ENCODE measurements around the gene ANKLE1. TPM values are rescaled to one million over a fixed set of nuclear protein-coding genes. Genes with fewer than 3 reads are reported as not detected.

ANKLE1 gene
- total and polyA plus RNA-seq, 10 of the 15 experiments (the other 5 are each of a cell fraction or from before 2014, with no cell fraction given): 2.2 to 17.9 (median 10.9) TPM

DNA sequence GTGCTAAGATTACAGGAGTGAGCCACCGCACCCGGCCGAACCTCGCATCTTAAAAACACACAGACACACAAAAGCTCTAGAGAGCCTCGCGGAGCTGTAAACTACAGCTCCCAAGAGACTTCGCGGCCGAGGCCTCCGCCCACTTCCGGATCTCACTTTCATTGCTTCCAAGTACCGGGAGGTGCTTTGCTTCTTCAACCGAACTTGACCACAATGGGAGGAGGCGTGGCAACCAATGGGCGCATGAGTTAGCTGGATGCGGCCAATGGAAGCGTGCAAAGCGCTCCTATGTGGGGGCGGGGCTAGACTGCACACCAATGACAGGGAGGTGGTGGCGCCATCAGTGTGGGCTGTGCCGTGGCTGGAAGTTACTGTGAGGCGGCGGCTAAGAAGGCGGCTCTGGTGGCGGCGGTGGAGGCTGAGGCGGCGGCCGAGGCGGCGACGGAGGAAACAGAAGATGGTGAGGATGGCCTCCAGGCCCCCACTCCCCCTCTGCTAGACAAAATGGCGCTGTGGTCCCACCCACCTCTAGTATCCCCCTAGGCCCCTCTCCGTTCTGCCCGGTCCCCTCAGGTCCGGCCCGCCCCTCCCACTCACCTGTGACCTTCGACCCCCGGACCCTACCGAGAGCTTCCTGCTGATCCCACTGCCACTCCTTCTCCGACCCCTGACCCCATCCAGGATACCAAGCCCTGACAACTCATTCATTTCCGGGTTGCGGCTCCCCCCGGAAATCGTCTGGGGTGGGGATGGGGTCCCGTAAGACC is 27.7 kb downstream of the ANKLE1 start, which contains the start of gene DDA1 (continued):
- TF ChIP-seq ETV6 (conservative IDR thresholded peaks at IDR 0.05 in 1 of 2, IDR thresholded peaks at IDR 0.05 in 1 of 2; ENCODE audit: borderline replicate concordance in 1 of 2, low read depth in 1 of 2) (no peak), MYC (IDR thresholded peaks at IDR 0.05; ENCODE audit: insufficient read depth, insufficient read length, insufficient replicate concordance, low read length, severe bottlenecking) (peak; percentile 41), ASH2L (IDR thresholded peaks at IDR 0.05; ENCODE audit: borderline replicate concordance, low read depth) (no peak), HDGF (IDR thresholded peaks at IDR 0.05) (no peak), RBBP5 (conservative IDR thresholded peaks at IDR 0.05) (no peak), MEF2A (IDR thresholded peaks at IDR 0.05; ENCODE audit: insufficient read depth, low read depth, low read length) (no peak), BHLHE40 (IDR thresholded peaks at IDR 0.05; ENCODE audit: borderline replicate concordance in 1 of 2, low read depth in 2 of 2, low read length in 1 of 2) (peak in 1 of 2 experiments; percentile 31; a peak in 1 of 4 replicates), NFYB (IDR thresholded peaks at IDR 0.05; ENCODE audit: insufficient read depth, low read depth, low read length) (peak; percentile 100), WRNIP1 (IDR thresholded peaks at IDR 0.05; ENCODE audit: borderline replicate concordance, low read depth, low read length) (no peak), BRCA1 (IDR thresholded peaks at IDR 0.05; ENCODE audit: low read depth, low read length) (no peak), POLR2A (IDR thresholded peaks at IDR 0.05; ENCODE audit: low read depth, low read length) (peak; percentile 87), RAD51 (IDR thresholded peaks at IDR 0.05) (no peak), PML (IDR thresholded peaks at IDR 0.05; ENCODE audit: low read length) (no peak), PBX3 (IDR thresholded peaks at IDR 0.05; ENCODE audit: insufficient replicate concordance, low read depth, low read length) (peak; percentile 72), IKZF2 (IDR thresholded peaks at IDR 0.05) (no peak), ZNF622 (IDR thresholded peaks at IDR 0.05) (peak; percentile 99), NFIC (IDR thresholded peaks at IDR 0.05; ENCODE audit: low read depth, low read length) (no peak), ZNF24 (IDR thresholded peaks at IDR 0.05) (no peak), DPF2 (IDR thresholded peaks at IDR 0.05) (no peak), EP300 (IDR thresholded peaks at IDR 0.05; ENCODE audit: borderline replicate concordance in 1 of 2, control insufficient read depth in 1 of 2, low read depth in 2 of 2, low read length in 2 of 2) (no peak)
- TF ChIP-seq, protein P1, sequence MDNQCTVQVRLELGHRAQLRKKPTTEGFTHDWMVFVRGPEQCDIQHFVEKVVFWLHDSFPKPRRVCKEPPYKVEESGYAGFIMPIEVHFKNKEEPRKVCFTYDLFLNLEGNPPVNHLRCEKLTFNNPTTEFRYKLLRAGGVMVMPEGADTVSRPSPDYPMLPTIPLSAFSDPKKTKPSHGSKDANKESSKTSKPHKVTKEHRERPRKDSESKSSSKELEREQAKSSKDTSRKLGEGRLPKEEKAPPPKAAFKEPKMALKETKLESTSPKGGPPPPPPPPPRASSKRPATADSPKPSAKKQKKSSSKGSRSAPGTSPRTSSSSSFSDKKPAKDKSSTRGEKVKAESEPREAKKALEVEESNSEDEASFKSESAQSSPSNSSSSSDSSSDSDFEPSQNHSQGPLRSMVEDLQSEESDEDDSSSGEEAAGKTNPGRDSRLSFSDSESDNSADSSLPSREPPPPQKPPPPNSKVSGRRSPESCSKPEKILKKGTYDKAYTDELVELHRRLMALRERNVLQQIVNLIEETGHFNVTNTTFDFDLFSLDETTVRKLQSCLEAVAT (IDR thresholded peaks at IDR 0.05): peak; percentile 49; the same call in 1 of the 2 replicates
- TF ChIP-seq, protein P2, sequence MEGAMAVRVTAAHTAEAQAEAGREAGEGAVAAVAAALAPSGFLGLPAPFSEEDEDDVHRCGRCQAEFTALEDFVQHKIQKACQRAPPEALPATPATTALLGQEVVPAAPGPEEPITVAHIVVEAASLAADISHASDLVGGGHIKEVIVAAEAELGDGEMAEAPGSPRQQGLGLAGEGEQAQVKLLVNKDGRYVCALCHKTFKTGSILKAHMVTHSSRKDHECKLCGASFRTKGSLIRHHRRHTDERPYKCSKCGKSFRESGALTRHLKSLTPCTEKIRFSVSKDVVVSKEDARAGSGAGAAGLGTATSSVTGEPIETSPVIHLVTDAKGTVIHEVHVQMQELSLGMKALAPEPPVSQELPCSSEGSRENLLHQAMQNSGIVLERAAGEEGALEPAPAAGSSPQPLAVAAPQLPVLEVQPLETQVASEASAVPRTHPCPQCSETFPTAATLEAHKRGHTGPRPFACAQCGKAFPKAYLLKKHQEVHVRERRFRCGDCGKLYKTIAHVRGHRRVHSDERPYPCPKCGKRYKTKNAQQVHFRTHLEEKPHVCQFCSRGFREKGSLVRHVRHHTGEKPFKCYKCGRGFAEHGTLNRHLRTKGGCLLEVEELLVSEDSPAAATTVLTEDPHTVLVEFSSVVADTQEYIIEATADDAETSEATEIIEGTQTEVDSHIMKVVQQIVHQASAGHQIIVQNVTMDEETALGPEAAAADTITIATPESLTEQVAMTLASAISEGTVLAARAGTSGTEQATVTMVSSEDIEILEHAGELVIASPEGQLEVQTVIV (IDR thresholded peaks at IDR 0.05; ENCODE audit: borderline replicate concordance, partially characterized antibody): peak; percentile 56
- TF ChIP-seq, protein P3, sequence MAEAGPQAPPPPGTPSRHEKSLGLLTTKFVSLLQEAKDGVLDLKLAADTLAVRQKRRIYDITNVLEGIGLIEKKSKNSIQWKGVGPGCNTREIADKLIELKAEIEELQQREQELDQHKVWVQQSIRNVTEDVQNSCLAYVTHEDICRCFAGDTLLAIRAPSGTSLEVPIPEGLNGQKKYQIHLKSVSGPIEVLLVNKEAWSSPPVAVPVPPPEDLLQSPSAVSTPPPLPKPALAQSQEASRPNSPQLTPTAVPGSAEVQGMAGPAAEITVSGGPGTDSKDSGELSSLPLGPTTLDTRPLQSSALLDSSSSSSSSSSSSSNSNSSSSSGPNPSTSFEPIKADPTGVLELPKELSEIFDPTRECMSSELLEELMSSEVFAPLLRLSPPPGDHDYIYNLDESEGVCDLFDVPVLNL (IDR thresholded peaks at IDR 0.05; ENCODE audit: low read depth, low read length): no peak

Data from GM12878 (cell line).